Occipital lobe (tissue), 2 donors: ENCODE results near the gene NSUN4. TPM values are rescaled to one million over a fixed set of nuclear protein-coding genes. Genes with fewer than 3 reads are reported as not detected.

Experiments used
- DNase-seq: peaks from one replicate; lab custom pipeline; 2025; lab: John Stamatoyannopoulos, UW
- total RNA-seq: library from RNA; depleted of rRNA; stranded (reverse); fragments of >200 nt; gene quantifications from one replicate; pipeline ENCODE4 v1.2.3, GENCODE V29; 2014

The NSUN4 gene
- total RNA-seq, 1 donor from 2014 or later: 7.2 TPM

- no peak for DNase-seq
Observed at GRCh38 chr1:46405724-46406123, 65.1 kb downstream of the NSUN4 start.

- no peak for DNase-seq
Observed at GRCh38 chr1:46406881-46407608, 66.4 kb downstream of the NSUN4 start.

GRCh38 chr1:46407636-46408035, 67.0 kb downstream of the NSUN4 start:
- DNase-seq: no peak

GRCh38 chr1:46408356-46409062, 67.9 kb downstream of the NSUN4 start:
- DNase-seq: no peak

GRCh38 chr1:46409063-46409372, 68.4 kb downstream of the NSUN4 start:
- DNase-seq: no peak

- DNase-seq: no peak
Observed at GRCh38 chr1:46410156-46411009, 69.8 kb downstream of the NSUN4 start.

GRCh38 chr1:46411010-46411405, 70.4 kb downstream of the NSUN4 start:
- no peak for DNase-seq

Other genes with a start within 250 kb of the NSUN4 start
- gene PIK3R3, start 208.2 kb upstream of the NSUN4 start, total RNA-seq: 25.3 TPM
- gene TSPAN1, start 165.7 kb upstream of the NSUN4 start, total RNA-seq: 0.31 TPM
- gene P3R3URF, start 164.3 kb upstream of the NSUN4 start, total RNA-seq: not detected
- gene POMGNT1, start 142.4 kb upstream of the NSUN4 start, total RNA-seq: 33.4 TPM
- 5.5 TPM for gene LURAP1, start 137.5 kb upstream of the NSUN4 start, total RNA-seq
- 1.1 TPM for gene RAD54L, start 93.0 kb upstream of the NSUN4 start, total RNA-seq
- gene LRRC41, start 37.2 kb upstream of the NSUN4 start, total RNA-seq: 50.8 TPM
- 219 TPM for gene UQCRH, start 37.1 kb upstream of the NSUN4 start, total RNA-seq
- gene FAAH, start 53.5 kb downstream of the NSUN4 start, total RNA-seq: 22.5 TPM
- gene DMBX1, start 149.0 kb downstream of the NSUN4 start, total RNA-seq: not detected
- not detected for gene KNCN, start 210.8 kb downstream of the NSUN4 start, total RNA-seq